Gastrocnemius medialis (tissue), 4 donors: ENCODE results near the gene PAGR1.

Experiments used
- CTCF ChIP-seq, 5 experiments: fragments of 450-650 bp in 3 of 5; fragments of 200-600 bp in 2 of 5; sonication (generic) in 2 of 5; IDR thresholded peaks in 4 of 5; conservative IDR thresholded peaks in 1 of 5; 1 replicate in 4 of 5; 2 replicates in 1 of 5; pipeline ENCODE4 v1.5.1; 2016 to 2019; ENCODE audit warnings: antibody characterized with exemption in 5 of 5, mild to moderate bottlenecking in 3 of 5, moderate library complexity in 3 of 5
- POLR2A ChIP-seq, 2 donors: fragments of 450-650 bp; IDR thresholded peaks; one replicate each; pipeline ENCODE4 v1.6.1; 2017; ENCODE audit warnings: antibody characterized with exemption in 2 of 2, mild to moderate bottlenecking in 2 of 2, moderate library complexity in 2 of 2

GRCh38 chr16:29805232-29806098 is 10.5 kb upstream of the PAGR1 start:
- TF ChIP-seq CTCF (IDR thresholded peaks at IDR 0.05 in 4 of 5, conservative IDR thresholded peaks at IDR 0.05 in 1 of 5) = peak in 1 of 5 experiments; percentile 39
- peak; percentile 93 to 95 for TF ChIP-seq POLR2A (IDR thresholded peaks at IDR 0.05)
